ENCODE data around the gene TP53I13.
A peak's percentile ranks its signal among the peaks of the same experiment; 100 is the strongest.

TP53I13 gene

GRCh38 chr17:29563816-29564215 lies 4.7 kb upstream of the TP53I13 start:
- Histone ChIP-seq H3K36me3 (ENCODE audit: insufficient read depth, low read length) (no peaks in the 10 kb centered on the region), H3K9me3 (ENCODE audit: low read length) (no peaks in the 10 kb centered on the region), H2AFZ (ENCODE audit: low read length) (no peak overlapping the region), H3K4me3 (ENCODE audit: low read depth, low read length, poor library complexity, severe bottlenecking) (no peak overlapping the region), H4K20me1 (ENCODE audit: insufficient read depth, low read length) (no peaks in the 10 kb centered on the region), H3K27ac (ENCODE audit: low read depth, low read length, poor library complexity, severe bottlenecking) (no peak overlapping the region), H3K27me3 (ENCODE audit: insufficient read depth, low read length) (no peaks in the 10 kb centered on the region), H3K4me1 (ENCODE audit: insufficient read depth, low read length, severe bottlenecking) (peaks cover 50% of the 10 kb centered on the region), H3K9ac (ENCODE audit: low read length) (no peak overlapping the region), H3K9me2 (ENCODE audit: low read depth, low read length) (no peaks in the 10 kb centered on the region), H3K4me2 (ENCODE audit: low read length) (no peak overlapping the region), H3F3A (ENCODE audit: insufficient read depth, low read length) (no peaks in the 10 kb centered on the region), H3K79me2 (ENCODE audit: insufficient read depth, low read length) (no peaks in the 10 kb centered on the region)
- TF ChIP-seq EZH2 (IDR thresholded peaks at IDR 0.05; ENCODE audit: borderline replicate concordance, low read length) (no peak), CTCF (IDR thresholded peaks at IDR 0.05; ENCODE audit: low read length) (no peak)

- no peak for TF ChIP-seq EZH2 (IDR thresholded peaks at IDR 0.05; ENCODE audit: borderline replicate concordance, low read length)
- peak; percentile 43; the same call in 1 of the 2 replicates for TF ChIP-seq CTCF (IDR thresholded peaks at IDR 0.05; ENCODE audit: low read length)
- Histone ChIP-seq H3K4me1 (ENCODE audit: insufficient read depth, low read length, severe bottlenecking) (peaks cover 42% of the 10 kb centered on the region), H3F3A (ENCODE audit: insufficient read depth, low read length) (no peaks in the 10 kb centered on the region), H3K27ac (ENCODE audit: low read depth, low read length, poor library complexity, severe bottlenecking) (no peak overlapping the region), H3K4me2 (ENCODE audit: low read length) (peak overlapping the region; percentile 98), H3K27me3 (ENCODE audit: insufficient read depth, low read length) (no peaks in the 10 kb centered on the region), H3K9me2 (ENCODE audit: low read depth, low read length) (no peaks in the 10 kb centered on the region), H3K79me2 (ENCODE audit: insufficient read depth, low read length) (no peaks in the 10 kb centered on the region), H3K4me3 (ENCODE audit: low read depth, low read length, poor library complexity, severe bottlenecking) (peak overlapping the region; percentile 84), H4K20me1 (ENCODE audit: insufficient read depth, low read length) (no peaks in the 10 kb centered on the region), H3K9ac (ENCODE audit: low read length) (peak overlapping the region; percentile 51; the same call in 1 of the 2 replicates), H3K36me3 (ENCODE audit: insufficient read depth, low read length) (no peaks in the 10 kb centered on the region), H2AFZ (ENCODE audit: low read length) (no peak overlapping the region), H3K9me3 (ENCODE audit: low read length) (no peaks in the 10 kb centered on the region)
Measured at GRCh38 chr17:29565643-29566472, 2.6 kb upstream of the TP53I13 start.

GRCh38 chr17:29566473-29567303 lies 1.8 kb upstream of the TP53I13 start, which contains the start of gene ABHD15:
TSS of gene ABHD15 (minus strand) at chr17:29567037. CDS start at chr17:29566966, 71 bp downstream.
- Histone ChIP-seq H3K9ac (ENCODE audit: low read length) (peak within 1 kb of the TSS; percentile 88), H3K4me3 (ENCODE audit: low read depth, low read length, poor library complexity, severe bottlenecking) (peak within 1 kb of the TSS; percentile 84), H3K36me3 (ENCODE audit: insufficient read depth, low read length) (no peaks in the 10 kb centered on the region), H3F3A (ENCODE audit: insufficient read depth, low read length) (no peaks in the 10 kb centered on the region), H3K9me2 (ENCODE audit: low read depth, low read length) (no peaks in the 10 kb centered on the region), H3K9me3 (ENCODE audit: low read length) (no peaks in the 10 kb centered on the region), H3K79me2 (ENCODE audit: insufficient read depth, low read length) (no peaks in the 10 kb centered on the region), H4K20me1 (ENCODE audit: insufficient read depth, low read length) (no peaks in the 10 kb centered on the region), H3K27me3 (ENCODE audit: insufficient read depth, low read length) (no peaks in the 10 kb centered on the region), H2AFZ (ENCODE audit: low read length) (no peak within 1 kb of the TSS), H3K27ac (ENCODE audit: low read depth, low read length, poor library complexity, severe bottlenecking) (no peak within 1 kb of the TSS), H3K4me1 (ENCODE audit: insufficient read depth, low read length, severe bottlenecking) (peaks cover 37% of the 10 kb centered on the region), H3K4me2 (ENCODE audit: low read length) (peak within 1 kb of the TSS; percentile 98)
- TF ChIP-seq EZH2 (IDR thresholded peaks at IDR 0.05; ENCODE audit: borderline replicate concordance, low read length) (no peak), CTCF (IDR thresholded peaks at IDR 0.05; ENCODE audit: low read length) (no peak)

Measured in OCI-LY1 (cell line).